ENCODE results near the gene SIK2.
A peak's percentile ranks its signal among the peaks of the same experiment; 100 is the strongest.

SIK2 gene

DNA sequence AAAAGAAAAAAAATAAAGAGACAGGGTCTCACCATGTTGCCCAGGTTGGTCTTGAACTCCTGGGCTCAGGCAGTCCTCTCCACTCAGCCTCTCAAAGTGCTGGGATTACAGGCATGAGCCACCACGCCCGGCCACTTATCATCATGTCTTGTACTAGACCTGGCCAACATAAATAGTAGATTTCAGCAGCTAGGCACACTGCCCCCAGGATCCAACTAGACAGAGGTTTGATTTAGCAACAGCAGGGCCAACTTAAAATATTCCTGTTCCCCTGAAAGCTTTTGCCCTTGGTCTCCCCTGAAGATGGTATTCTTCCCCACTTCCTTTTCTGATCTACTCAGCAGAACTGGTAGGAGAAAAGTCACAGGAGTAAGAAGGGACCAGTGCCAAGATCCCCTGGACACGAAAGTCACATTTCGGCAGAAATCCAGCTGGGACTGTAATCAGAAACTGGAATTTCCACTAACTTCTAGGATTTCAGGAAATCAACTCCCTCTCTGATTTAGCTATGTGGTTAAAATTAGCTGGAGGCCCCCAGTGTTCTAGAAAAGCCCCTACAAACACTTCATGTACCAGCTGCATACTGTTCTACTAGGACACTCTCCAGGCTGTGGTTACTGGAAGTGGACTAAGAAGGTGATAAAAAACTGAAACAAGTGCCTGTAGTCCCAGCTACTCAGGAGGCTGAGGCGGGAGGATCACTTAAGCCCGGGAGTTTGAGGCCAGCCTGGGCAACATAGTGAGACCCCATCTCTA is 172.9 kb downstream of the SIK2 start:
- TF ChIP-seq, protein P1, sequence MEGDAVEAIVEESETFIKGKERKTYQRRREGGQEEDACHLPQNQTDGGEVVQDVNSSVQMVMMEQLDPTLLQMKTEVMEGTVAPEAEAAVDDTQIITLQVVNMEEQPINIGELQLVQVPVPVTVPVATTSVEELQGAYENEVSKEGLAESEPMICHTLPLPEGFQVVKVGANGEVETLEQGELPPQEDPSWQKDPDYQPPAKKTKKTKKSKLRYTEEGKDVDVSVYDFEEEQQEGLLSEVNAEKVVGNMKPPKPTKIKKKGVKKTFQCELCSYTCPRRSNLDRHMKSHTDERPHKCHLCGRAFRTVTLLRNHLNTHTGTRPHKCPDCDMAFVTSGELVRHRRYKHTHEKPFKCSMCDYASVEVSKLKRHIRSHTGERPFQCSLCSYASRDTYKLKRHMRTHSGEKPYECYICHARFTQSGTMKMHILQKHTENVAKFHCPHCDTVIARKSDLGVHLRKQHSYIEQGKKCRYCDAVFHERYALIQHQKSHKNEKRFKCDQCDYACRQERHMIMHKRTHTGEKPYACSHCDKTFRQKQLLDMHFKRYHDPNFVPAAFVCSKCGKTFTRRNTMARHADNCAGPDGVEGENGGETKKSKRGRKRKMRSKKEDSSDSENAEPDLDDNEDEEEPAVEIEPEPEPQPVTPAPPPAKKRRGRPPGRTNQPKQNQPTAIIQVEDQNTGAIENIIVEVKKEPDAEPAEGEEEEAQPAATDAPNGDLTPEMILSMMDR (IDR thresholded peaks at IDR 0.05; ENCODE audit: borderline replicate concordance, insufficient read depth, low read depth, low read length), result no peak
- H3K4me3 ChIP-seq (ENCODE audit: low read depth, low read length), result no peak overlapping the region

DNA sequence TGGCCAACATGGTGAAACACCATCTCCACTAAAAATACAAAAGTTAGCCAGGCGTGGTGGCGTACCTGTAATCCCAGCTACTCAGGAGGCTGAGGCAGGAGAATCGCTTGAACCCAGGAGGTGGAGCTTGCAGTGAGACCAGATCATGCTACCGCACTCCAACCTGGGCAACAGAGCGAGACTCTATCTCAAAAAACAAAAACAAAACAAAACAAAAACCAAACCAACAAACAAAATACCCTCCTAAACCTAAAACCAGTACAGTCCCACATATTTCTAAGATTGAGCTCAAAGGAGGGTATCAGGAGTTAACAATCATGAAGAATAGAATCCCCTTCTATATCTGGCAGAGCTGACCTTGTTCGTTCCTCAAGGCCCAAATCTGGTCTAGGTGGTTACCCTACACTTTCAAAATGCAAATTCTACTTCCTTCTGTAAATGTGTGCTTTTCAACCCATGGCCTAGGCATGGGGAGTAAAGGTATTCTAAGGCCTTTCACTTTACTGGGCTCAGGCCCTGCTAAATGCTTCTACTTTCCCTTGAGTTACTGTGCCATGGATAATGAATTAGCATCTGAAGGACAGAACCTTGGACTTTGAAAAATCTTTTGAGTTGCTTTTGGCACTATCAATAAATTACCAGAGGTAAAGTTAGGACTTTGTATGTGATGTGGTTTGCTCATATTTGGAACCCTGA is 174.3 kb downstream of the SIK2 start:
- TF ChIP-seq, protein P1 (IDR thresholded peaks at IDR 0.05; ENCODE audit: borderline replicate concordance, insufficient read depth, low read depth, low read length), result no peak

DNA sequence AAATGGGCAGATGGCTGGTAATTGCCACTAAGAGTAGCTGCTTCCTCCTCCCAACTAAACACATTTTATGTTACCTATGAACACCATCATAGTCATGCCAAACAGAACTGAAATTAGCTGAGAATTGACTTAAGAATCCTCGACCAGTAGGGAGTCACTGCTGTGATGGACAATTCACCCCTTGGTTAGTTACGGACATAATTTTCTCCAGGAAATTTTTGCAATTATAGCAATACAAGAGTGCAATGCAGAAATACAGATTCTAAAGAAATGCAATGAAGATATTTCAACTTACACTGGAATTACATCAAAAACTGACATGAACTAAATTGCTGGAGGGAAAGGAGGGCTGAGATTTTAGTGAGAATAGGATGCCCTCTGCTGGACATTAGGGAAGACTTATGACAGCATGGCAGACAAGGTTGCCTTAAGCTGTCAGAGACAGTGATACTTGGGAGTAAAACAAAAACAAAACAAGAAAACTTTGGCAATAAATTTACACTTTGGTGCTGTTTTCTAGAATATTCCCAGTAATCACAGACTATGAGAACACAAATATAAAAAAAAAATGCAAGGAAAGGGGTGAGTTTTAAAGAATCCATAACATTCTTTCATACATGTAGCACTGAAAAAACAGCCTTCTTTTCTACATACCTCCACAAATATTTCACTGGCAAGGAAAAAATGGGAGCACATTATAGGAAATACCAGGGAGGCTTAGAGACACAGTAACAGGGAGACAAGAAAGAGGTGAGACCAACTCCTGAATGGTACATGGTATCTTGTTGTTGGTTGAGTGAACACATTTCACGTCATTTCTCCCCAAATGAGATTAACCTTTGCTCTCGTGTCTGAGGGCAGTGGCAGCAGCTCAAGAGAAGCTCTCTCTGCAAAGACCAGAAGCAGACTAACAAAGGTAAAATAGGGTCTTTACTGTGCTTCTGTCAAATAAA is 175.1 kb downstream of the SIK2 start:
- TF ChIP-seq, protein P1 (IDR thresholded peaks at IDR 0.05; ENCODE audit: borderline replicate concordance, insufficient read depth, low read depth, low read length), result peak; percentile 51; the same call in 1 of the 2 replicates
- H3K4me3 ChIP-seq (ENCODE audit: low read depth, low read length), result no peak overlapping the region

More for the DNA sequence above, 174.3 kb downstream of the SIK2 start:
- no peak overlapping the region for H3K4me3 ChIP-seq (ENCODE audit: low read depth, low read length)

DNA sequence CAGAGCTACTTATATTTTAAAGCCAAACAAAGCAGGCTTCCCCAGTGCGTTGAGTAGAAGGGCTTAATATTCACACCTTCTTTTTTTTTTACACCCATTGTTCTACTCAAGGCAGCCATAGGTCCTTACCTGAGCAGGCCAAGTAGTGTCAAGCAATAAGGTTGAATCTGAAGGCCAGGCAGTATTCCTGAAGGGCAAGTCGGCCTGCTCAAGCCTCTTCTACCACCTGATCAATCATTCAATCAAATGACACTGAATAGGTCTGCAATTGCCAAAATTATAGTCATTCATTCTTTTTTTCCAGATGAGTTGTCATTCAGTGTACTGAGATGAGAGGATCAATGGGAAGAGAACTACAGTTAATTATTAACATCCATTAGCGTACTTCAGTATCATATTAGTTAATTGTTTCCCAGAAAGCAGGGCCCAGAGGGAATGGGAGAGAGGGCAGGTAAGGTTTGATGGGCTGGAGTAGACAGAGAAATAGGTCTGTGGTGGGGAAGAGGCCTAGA is 175.9 kb downstream of the SIK2 start:
- no peak overlapping the region for H3K4me3 ChIP-seq (ENCODE audit: low read depth, low read length)
- TF ChIP-seq, protein P1 (IDR thresholded peaks at IDR 0.05; ENCODE audit: borderline replicate concordance, insufficient read depth, low read depth, low read length), result no peak

DNA sequence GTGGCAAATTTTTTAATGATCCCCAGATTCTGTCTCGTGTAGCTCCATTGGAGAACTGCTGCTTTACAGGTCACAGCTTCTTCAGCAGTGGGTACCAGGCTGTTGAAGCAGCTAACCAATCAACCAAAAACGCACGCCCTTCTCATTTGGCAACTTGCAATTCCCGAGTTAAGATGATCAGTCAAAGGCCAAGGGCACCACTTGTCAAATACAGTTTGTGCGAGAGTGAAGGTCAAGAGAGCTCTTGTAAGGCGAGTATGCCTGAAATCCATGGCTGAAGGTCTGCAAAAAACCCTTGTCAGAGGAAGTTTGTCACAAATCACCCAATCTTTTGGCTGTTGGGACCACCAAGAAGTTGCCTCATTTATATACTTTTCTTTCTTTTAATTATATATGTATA is 176.9 kb downstream of the SIK2 start:
- TF ChIP-seq, protein P1 (IDR thresholded peaks at IDR 0.05; ENCODE audit: borderline replicate concordance, insufficient read depth, low read depth, low read length), result no peak
- H3K4me3 ChIP-seq (ENCODE audit: low read depth, low read length), result no peak overlapping the region
